IPS-18c (cell line): ENCODE data around the gene PDZK1.
"Not testable (repeated sequence)": the region's sequence is repeated elsewhere in the genome, so short reads cannot be mapped to it uniquely, and the experiment has no call there.

Experiments
- H3K4me3 ChIP-seq: 2 replicates; pipeline ENCODE4 v1.7.0; 2013; ENCODE audit warnings: low read depth, mild to moderate bottlenecking, low read length, moderate library complexity; ENCODE audit not compliant: insufficient read depth
- H3K9me3 ChIP-seq: one replicate; pipeline ENCODE4 v1.6.1; 2013; ENCODE audit warnings: mild to moderate bottlenecking, low read length, moderate library complexity; ENCODE audit not compliant: control insufficient read depth, insufficient read depth

Gene PDZK1

DNA sequence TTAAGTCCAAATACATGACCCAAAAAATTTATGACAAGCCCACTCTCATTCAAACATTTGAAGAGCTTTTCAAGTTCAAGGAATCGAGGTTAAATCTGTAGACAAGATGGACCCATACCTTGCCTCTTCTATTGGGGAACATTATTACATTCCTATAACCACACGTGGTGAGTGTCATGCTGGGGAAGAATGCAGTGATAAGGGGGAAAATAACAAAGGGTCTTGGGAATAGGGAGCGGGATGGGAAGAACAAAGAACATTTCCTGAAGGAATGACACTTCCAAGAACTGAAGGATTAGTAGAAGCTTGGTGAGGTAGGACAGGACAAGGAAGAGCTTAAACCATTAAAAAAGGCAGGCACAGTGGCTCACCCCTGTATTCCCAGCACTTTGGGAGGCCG is 18.8 kb downstream of the PDZK1 start:
- Histone ChIP-seq H3K9me3 (no peaks in the 10 kb centered on the region), H3K4me3 (no peak overlapping the region)

DNA sequence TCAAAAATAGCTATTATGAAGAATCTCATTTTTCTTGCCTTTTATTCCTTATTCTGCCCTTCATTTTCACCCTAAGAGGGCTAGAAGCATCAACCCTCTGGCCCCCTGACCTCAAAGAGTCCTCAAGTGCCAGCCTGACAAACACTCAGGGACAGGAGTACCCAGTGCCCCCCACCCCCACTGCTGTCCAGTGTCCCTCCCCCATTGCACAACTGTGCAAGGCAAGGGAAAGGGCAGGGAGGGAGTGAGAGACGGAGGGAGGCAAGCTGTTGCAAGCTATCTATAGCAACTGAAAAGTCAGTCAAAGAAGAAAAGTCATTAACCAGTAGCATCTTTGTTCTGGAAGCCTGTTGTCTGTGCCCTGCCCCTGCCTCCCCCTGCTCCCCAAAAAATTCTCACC is 21.1 kb downstream of the PDZK1 start:
- not testable (repeated sequence) for H3K9me3 ChIP-seq, H3K4me3 ChIP-seq

DNA sequence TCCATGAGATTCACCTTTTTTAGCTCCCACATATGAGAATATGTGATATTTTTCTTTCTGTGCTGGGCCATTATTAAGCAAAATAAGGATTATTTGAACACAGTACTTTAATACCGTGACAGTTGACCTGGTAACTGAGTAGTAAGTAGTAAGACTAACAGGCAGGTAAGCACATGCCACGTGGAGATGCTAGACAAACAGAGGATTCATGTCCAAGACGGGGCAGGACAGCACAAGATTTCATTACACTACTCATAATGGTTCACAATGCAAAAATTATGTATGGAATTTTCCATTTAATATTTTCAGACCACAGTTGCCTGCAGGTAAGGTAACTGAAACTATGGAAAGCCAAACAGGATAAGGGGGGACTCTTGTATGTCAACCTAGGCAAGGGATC is 22.3 kb downstream of the PDZK1 start:
- H3K9me3 ChIP-seq, H3K4me3 ChIP-seq: not testable (repeated sequence)

DNA sequence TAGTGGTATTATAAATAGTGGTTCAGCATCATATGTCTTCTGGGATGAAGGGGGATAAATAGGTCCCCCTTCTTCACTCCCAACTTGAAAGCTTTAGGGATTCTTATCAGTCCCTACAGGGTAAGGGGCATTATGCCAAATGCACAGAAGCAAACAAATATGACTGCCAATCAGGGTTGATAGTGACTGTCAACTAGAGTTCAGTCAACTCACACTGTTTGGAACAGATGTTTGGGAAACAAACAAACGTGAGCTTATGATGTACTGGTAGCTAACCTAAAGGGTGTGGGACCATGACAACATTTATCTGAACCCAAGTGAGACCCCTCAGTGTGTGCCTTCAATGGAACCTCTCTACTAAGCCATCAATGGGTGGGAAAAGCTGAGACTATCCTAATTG is 34.0 kb downstream of the PDZK1 start:
- H3K9me3 ChIP-seq, H3K4me3 ChIP-seq: not testable (repeated sequence)

DNA sequence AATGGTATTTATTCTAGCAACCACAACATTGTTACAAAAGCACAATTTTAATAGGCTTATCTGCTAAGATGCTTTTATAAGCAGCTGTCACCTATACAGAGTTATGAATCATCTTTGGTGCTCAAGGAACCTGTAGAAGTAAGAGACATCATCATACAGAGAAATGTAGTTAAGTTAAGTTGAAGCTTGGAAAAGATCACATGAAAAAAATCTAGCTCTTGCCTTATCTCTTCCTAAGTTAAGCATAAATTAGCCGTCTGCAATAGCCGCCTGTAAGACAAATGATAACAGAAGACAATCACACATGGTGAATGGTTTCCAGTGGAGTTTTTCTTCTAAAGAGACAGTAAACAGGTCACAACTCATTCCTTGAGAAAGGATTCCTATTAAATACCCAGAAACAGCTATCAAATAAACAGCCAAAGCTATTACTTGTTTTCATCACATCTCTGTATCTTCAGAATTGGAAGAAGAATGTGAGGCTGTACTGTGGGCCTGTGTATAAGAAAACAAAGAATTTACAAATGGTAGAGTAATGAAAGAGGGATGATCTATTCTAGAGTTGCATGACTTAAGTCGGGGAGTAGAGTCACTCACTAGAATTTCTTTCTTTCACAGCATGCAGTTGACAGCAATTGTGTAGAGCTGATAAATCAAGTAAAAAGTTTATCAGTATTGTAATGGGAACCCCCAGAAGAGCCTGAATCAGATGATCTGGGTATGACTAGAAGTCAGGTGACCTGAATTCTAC is 36.0 kb downstream of the PDZK1 start:
- not testable (repeated sequence) for H3K4me3 ChIP-seq, H3K9me3 ChIP-seq

DNA sequence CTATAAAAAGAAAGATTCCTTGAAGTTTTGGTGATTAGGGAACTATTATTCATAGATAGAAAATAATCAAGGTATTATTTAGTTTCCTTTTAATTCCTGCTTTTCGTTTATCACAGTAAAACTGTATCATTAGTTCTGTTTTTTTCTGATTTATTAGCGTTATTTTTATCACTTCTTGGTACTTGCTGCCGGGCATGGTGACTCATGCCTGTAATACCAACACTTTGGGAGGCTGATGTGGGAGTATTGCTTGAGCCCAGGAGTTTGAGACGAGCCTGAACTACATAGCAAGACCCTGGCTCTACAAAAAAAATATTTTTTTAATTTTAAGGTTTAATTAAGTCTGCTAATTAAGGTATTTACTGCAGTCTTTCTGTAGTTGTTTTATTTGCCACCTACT is 42.2 kb downstream of the PDZK1 start:
- not testable (repeated sequence) for H3K4me3 ChIP-seq

DNA sequence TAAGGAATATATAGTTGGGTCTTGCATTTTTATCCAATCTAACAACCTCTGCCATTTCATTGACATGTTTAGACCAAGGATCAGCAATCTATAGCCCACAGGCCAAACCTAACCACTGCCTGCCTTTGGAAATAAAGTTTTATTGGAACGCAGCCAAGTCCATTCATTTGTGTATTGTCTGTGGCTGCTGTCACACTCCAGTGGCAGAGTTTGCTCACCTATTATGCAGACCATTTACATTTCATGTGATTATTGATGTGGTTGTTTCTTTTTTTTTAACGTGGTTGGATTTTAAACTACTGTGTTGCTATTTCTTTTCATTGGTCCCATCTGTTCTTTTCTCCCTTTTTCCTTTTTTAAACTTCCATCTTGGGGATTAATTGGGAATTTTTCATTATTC is 44.7 kb downstream of the PDZK1 start:
- H3K4me3 ChIP-seq, H3K9me3 ChIP-seq: not testable (repeated sequence)

More for the DNA sequence above, 42.2 kb downstream of the PDZK1 start:
- H3K9me3 ChIP-seq = not testable (repeated sequence)

DNA sequence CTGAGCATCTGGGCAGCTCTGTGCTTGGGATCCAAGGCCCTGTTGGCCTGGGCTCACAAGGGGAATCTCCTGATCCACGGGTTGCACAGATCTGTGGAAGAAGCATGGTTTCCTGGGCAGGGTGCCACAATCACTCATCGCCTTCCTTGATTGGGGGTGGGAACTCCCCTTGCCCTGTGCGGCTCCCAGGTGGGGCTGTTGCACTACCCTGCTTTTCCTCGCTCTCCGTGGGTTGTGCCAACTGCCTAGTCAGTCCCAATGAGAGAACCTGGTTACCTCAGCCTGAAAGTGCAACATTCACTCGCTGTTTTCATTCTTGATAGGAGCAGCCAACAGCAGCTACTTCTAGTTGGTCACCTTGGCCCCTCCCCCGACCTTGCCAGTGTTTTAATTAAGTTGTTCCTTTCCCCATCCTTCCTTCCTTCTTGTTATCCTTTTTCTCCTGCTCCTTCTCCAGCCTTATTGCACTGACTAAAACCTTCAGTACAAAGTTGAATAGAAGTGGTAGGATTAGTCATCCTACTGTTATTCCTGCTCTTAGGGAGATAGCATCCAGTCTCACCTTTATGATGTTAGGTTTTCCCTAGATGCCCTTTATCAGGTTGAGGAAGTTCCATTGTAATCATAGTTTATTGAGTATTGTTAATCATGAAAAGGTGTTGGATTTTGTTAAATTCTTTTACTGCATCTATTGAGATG is 50.8 kb downstream of the PDZK1 start:
- not testable (repeated sequence) for H3K9me3 ChIP-seq, H3K4me3 ChIP-seq

DNA sequence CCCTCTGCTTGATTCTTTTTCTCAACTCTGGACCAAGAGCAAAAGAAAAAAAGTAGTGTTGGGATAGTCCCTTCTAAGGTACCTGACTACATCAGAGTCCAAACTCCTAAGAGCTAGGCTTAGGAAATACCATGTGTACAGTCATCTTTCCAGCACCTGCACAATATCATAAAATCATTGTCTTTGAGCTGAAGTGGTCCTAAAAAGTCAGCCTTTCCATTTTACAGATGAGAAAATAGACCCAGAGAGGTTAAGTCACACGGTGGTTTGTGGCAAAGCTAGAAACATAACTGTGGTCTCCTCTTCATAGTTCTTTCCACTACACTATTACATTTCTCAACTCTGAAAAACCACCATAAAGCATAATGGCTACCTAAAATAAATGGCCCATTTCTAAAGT is 63.2 kb downstream of the PDZK1 start:
- H3K9me3 ChIP-seq, H3K4me3 ChIP-seq: not testable (repeated sequence)

DNA sequence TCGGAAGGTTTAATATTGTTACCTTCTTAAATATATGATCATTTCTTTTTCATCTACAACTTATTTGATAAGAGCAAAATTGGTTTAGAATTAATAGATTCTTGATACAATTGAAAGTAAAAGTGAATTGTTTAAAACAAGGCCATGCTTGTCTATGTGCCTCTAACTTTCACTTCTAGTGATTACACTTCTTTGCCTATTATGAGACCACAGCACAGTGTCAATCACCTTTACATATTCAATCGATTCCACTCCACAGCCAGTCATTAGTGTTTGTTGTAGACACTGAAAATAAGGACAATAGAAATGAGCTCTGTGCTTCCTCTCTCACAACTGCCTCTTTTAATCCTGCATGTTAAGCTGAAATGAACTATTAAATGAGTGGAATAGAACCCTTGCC is 65.3 kb downstream of the PDZK1 start:
- not testable (repeated sequence) for H3K9me3 ChIP-seq, H3K4me3 ChIP-seq

DNA sequence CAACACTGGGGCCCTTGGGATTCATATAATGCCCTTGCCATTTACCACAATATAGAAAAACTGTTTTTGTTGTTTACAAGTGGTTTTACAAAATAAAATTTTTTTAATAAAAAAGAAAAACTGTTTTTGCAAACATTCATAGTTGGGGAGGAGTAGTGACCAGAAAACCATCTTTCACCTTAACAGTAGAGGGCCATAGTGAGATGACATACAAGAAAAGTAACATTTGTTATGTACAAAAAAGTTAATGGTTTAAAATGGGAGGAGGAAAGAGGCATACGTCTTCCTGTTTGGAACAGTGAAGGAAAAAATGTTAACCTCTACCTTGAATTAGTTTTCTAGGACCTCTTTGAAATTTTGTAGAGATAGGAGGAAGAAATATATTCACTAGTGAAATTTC is 70.9 kb downstream of the PDZK1 start:
- not testable (repeated sequence) for H3K9me3 ChIP-seq, H3K4me3 ChIP-seq

DNA sequence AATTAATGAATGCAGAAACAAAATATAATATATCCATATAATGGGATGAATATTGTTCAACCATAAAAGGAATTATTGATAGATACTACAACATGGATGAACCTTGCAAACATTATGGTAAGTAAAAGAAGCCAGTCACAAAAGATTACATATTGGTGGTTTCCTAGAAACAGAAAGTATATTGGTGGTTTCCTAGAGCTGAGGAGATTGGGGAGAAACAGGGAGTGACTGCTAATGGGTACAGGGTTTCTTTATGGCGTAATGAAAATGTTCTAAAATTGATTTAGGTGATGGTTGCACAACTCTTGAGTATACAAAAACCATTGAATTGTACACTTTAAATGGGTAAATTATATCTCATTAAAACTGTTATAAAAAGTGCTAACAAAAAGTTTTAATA is 85.0 kb downstream of the PDZK1 start:
- not testable (repeated sequence) for H3K9me3 ChIP-seq, H3K4me3 ChIP-seq
